T-cell (primary cell): Measurements from ENCODE around the gene GLO1. TPM values are rescaled to one million over a fixed set of nuclear protein-coding genes. Genes with fewer than 3 reads are reported as not detected.

Experiments used
- ATAC-seq, 4 experiments: fragments of 200-7000 bp in 3 of 4; fragments of 150-1000 bp in 1 of 4; cut with Tn5 transposase; replicated peaks in 1 of 4; 1 replicate in 3 of 4; 2 replicates in 1 of 4; pipeline ENCODE4 v1.10.0; 2021; ENCODE audit warnings: moderate library complexity in 3 of 4, mild to moderate bottlenecking in 2 of 4, moderate number of reproducible peaks in 1 of 4
- CTCF ChIA-PET, 2 donors: fragments of 300-600 bp; sonication (Branson Sonifier 250); formaldehyde crosslinking; loops; one replicate each; lab custom pipeline; 2022; ENCODE audit warnings: antibody characterized with exemption in 2 of 2; lab: Charles Lee
- POLR2A ChIA-PET, 2 donors: fragments of 300-600 bp; sonication (Branson Sonifier 250); formaldehyde crosslinking; loops; one replicate each; lab custom pipeline; 2022; ENCODE audit warnings: antibody characterized with exemption in 2 of 2; lab: Charles Lee
- DNase-seq, 35 experiments: peaks; one replicate each; pipeline versions ENCODE4 v3.0.0 to v3.0.0-alpha.2; 2013 to 2023
- H3K27ac ChIP-seq: one replicate; pipeline ENCODE4 v1.5.1; 2013; ENCODE audit warnings: low read length
- H3K27me3 ChIP-seq, 2 experiments: replicated peaks in 1 of 2; 1 replicate in 1 of 2; 2 replicates in 1 of 2; pipeline versions ENCODE4 v1.6.1 to v1.7.0; 2013; ENCODE audit warnings: low read length in 1 of 2, mixed read lengths in 1 of 2; ENCODE audit not compliant: control insufficient read depth in 2 of 2, insufficient read depth in 2 of 2; ENCODE audit errors: extremely low read depth in 1 of 2
- H3K36me3 ChIP-seq, 2 donors: 1 replicate in 1 of 2; 2 replicates in 1 of 2; pipeline versions ENCODE4 v1.6.1 to v1.7.0; 2013; ENCODE audit warnings: low read length in 1 of 2; ENCODE audit not compliant: control insufficient read depth in 2 of 2, insufficient read depth in 1 of 2; ENCODE audit errors: extremely low read depth in 1 of 2
- H3K4me1 ChIP-seq, 2 experiments: 1 replicate in 1 of 2; 2 replicates in 1 of 2; pipeline versions ENCODE4 v1.6.1 to v1.7.0; 2013; ENCODE audit warnings: low read length in 2 of 2, mixed read lengths in 1 of 2; ENCODE audit not compliant: insufficient read depth in 2 of 2, control insufficient read depth in 1 of 2; ENCODE audit errors: extremely low read depth in 1 of 2
- H3K4me3 ChIP-seq, 2 donors: 1 replicate in 1 of 2; 2 replicates in 1 of 2; pipeline versions ENCODE4 v1.5.1 to v1.7.0; 2013; ENCODE audit warnings: mild to moderate bottlenecking in 2 of 2, low read length in 1 of 2, moderate library complexity in 1 of 2; ENCODE audit not compliant: control insufficient read depth in 1 of 2; ENCODE audit errors: extremely low read depth in 1 of 2
- H3K9me3 ChIP-seq: 2 replicates; pipeline ENCODE4 v1.7.0; 2013
- H3K27ac Mint-ChIP-seq, 2 donors: one replicate each; pipeline ENCODE4 v1.8.0; 2020 to 2021; ENCODE audit warnings: mild to moderate bottlenecking in 2 of 2, mixed read lengths in 2 of 2
- H3K27me3 Mint-ChIP-seq, 2 donors: one replicate each; pipeline ENCODE4 v1.8.0; 2021 to 2022; ENCODE audit warnings: mixed read lengths in 2 of 2
- H3K36me3 Mint-ChIP-seq: one replicate; pipeline ENCODE4 v1.8.0; 2021; ENCODE audit warnings: mixed read lengths
- H3K4me1 Mint-ChIP-seq, 3 donors: one replicate each; pipeline ENCODE4 v1.8.0; 2020 to 2022; ENCODE audit warnings: mixed read lengths in 3 of 3, mild to moderate bottlenecking in 1 of 3
- H3K4me3 Mint-ChIP-seq, 3 donors: one replicate each; pipeline ENCODE4 v1.8.0; 2020 to 2022; ENCODE audit warnings: mild to moderate bottlenecking in 3 of 3, mixed read lengths in 3 of 3, moderate library complexity in 3 of 3
- H3K9me3 Mint-ChIP-seq, 3 donors: one replicate each; pipeline ENCODE4 v1.8.0; 2020 to 2022; ENCODE audit warnings: mixed read lengths in 3 of 3
- WGBS: methylation state at CpG from one replicate; pipeline ENCODE4 v1.1.5; 2013; ENCODE audit warnings: missing lambda C conversion rate; ENCODE audit not compliant: insufficient coverage; 5-methylcytosine and 5-hydroxymethylcytosine counted together
- total RNA-seq, 35 experiments: library from RNA in 6 of 35; stranded (reverse) in 6 of 35; fragments of 120-200 nt in 1 of 35; gene quantifications; one replicate each; pipeline versions ENCODE4 v1.2.1 to v1.2.4 and lab custom pipeline; 2013 to 2026

Gene GLO1
- 10 to 100 TPM; 22.0 to 37.1 (median 25.6) TPM for total RNA-seq
- 48.9 TPM for total RNA-seq (2013)
- total RNA-seq (lab: John Stamatoyannopoulos, UW) = 37.6 to 214 (median 57.2) reads per million in 29 experiments

GRCh38 chr6:38702558-38703397 is at the start of gene GLO1:
TSS of gene GLO1 (minus strand) at chr6:38703145. CDS start at chr6:38703054, 91 bp downstream.
- 1% methylated on average over 41 of the region's 53 CpGs for WGBS
- peaks cover 23 to 34% (median 32%) of the 10 kb centered on the region in 3 donors for H3K4me1 Mint-ChIP-seq
- H3K36me3 ChIP-seq = no peaks in the 10 kb centered on the region
- peak; percentile 99 to 100 (median 100) for ATAC-seq
- H3K27me3 ChIP-seq = no peaks in the 10 kb centered on the region
- peak within 1 kb of the TSS; percentile 88 to 98 for H3K27ac Mint-ChIP-seq
- peaks cover 0 to 10% of the 10 kb centered on the region in 2 experiments for H3K4me1 ChIP-seq
- no peaks in the 10 kb centered on the region for H3K9me3 ChIP-seq
- peak within 1 kb of the TSS; percentile 81 to 97 (median 91) for H3K4me3 Mint-ChIP-seq
- DNase-seq = peak; percentile 90 to 98 (median 96)
- peaks cover 0 to 25% (median 9%) of the 10 kb centered on the region in 3 donors for H3K9me3 Mint-ChIP-seq
- peaks cover 23% of the 10 kb centered on the region for H3K36me3 Mint-ChIP-seq
- peak within 1 kb of the TSS; percentile 80 to 82 for H3K4me3 ChIP-seq
- H3K27ac ChIP-seq = peak within 1 kb of the TSS; percentile 90
- POLR2A ChIA-PET = interaction anchor here (0.5 to 1.1 kb wide), 19 partner anchors 11 to 1476 kb away, joined by 3 to 11 read pairs (median 4); no protein-coding TSS in a partner anchor
- CTCF ChIA-PET = interaction anchor here (0.6 to 1.2 kb wide), 7 partner anchors 11 to 1685 kb away, joined by 3 to 8 read pairs (median 3); no protein-coding TSS in a partner anchor
- peaks cover 11 to 17% of the 10 kb centered on the region in 2 donors for H3K27me3 Mint-ChIP-seq

DNA sequence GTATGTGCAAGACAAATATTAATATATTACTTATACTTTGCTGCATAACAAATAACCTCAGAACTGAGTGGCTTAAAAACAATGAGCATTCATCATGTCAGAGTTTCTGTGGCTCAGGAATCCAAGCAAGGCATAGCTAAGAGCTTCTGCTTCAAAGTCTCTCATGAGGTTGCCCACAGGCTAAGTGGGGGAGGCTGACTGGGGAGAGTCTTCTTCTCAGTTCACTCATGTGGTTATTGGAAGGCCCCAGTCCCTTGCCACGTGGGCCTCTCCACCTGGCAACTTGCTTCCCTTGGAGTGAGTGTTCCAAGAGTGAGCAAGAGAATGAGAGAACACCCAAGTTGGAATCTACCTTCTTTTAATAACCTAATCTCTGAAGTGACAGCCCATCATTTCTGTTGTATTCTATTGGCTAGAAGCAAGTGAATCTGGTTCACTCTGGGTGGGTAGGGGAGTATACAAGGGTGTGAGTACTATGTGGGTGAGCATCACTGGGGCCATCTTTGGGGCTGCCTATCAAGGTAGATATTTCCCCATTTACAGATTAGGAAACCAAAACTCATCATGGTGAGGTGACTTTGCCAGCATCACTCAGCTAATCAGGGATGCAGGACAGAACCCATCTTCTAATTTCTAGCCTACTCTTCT is 48.1 kb upstream of the GLO1 start:
- Histone ChIP-seq H3K4me1 (no peaks in the 10 kb centered on the region), H3K27me3 (peaks cover 0 to 2% of the 10 kb centered on the region in 2 experiments), H3K36me3 (no peaks in the 10 kb centered on the region), H3K9me3 (no peaks in the 10 kb centered on the region), H3K27ac (no peak overlapping the region), H3K4me3 (no peak overlapping the region)
- H3K27me3 Mint-ChIP-seq = peaks cover 13 to 18% of the 10 kb centered on the region in 2 donors
- no peak overlapping the region for H3K4me3 Mint-ChIP-seq
- no peaks in the 10 kb centered on the region for H3K36me3 Mint-ChIP-seq
- H3K27ac Mint-ChIP-seq = no peak overlapping the region
- ChIA-PET CTCF (no interaction called here), POLR2A (no interaction called here)
- H3K4me1 Mint-ChIP-seq = no peaks in the 10 kb centered on the region
- WGBS = no CpG with 5 or more reads among the region's 1 CpG
- H3K9me3 Mint-ChIP-seq = no peaks in the 10 kb centered on the region
- DNase-seq (no peak), ATAC-seq (no peak)

- Histone ChIP-seq H3K27me3 (peaks cover 2% of the 10 kb centered on the region in 2 experiments), H3K4me3 (no peak overlapping the region), H3K27ac (no peak overlapping the region), H3K9me3 (no peaks in the 10 kb centered on the region), H3K36me3 (no peaks in the 10 kb centered on the region), H3K4me1 (no peaks in the 10 kb centered on the region)
- no peaks in the 10 kb centered on the region for H3K4me1 Mint-ChIP-seq
- ChIA-PET POLR2A (no interaction called here), CTCF (no interaction called here)
- H3K9me3 Mint-ChIP-seq = no peaks in the 10 kb centered on the region
- H3K36me3 Mint-ChIP-seq = no peaks in the 10 kb centered on the region
- H3K27me3 Mint-ChIP-seq = peaks cover 21 to 31% of the 10 kb centered on the region in 2 donors
- ATAC-seq = no peak
- no CpG with 5 or more reads among the region's 1 CpG for WGBS
- H3K27ac Mint-ChIP-seq = no peak overlapping the region
- DNase-seq = no peak
- H3K4me3 Mint-ChIP-seq = no peak overlapping the region
Observed at GRCh38 chr6:38749473-38749872, 46.5 kb upstream of the GLO1 start.

GRCh38 chr6:38739532-38739931 is 36.6 kb upstream of the GLO1 start:
- DNase-seq = no peak
- Histone ChIP-seq H3K36me3 (no peaks in the 10 kb centered on the region), H3K4me3 (no peak overlapping the region), H3K4me1 (no peaks in the 10 kb centered on the region), H3K9me3 (no peaks in the 10 kb centered on the region), H3K27ac (no peak overlapping the region), H3K27me3 (peaks cover 0 to 6% of the 10 kb centered on the region in 2 experiments)
- Mint-ChIP-seq H3K36me3 (no peaks in the 10 kb centered on the region), H3K9me3 (peaks cover 0 to 7% (median 3%) of the 10 kb centered on the region in 3 donors), H3K27ac (no peak overlapping the region), H3K27me3 (peaks cover 25 to 36% of the 10 kb centered on the region in 2 donors), H3K4me1 (no peaks in the 10 kb centered on the region), H3K4me3 (no peak overlapping the region)
- ChIA-PET POLR2A (no interaction called here), CTCF (no interaction called here)
- WGBS = 80% methylated on average over 1 of the region's 5 CpGs
- no peak for ATAC-seq

- no CpG with 5 or more reads among the region's 3 CpGs for WGBS
- H3K27ac Mint-ChIP-seq = no peak overlapping the region
- H3K36me3 ChIP-seq = no peaks in the 10 kb centered on the region
Observed at GRCh38 chr6:38738261-38738660, 35.3 kb upstream of the GLO1 start.

GRCh38 chr6:38736951-38737350 is 34.0 kb upstream of the GLO1 start:
- ATAC-seq = no peak
- peaks cover 32 to 34% of the 10 kb centered on the region in 2 donors for H3K27me3 Mint-ChIP-seq
- H3K4me1 Mint-ChIP-seq = no peaks in the 10 kb centered on the region
- H3K4me3 ChIP-seq = no peak overlapping the region
- peaks cover 0 to 7% (median 3%) of the 10 kb centered on the region in 3 donors for H3K9me3 Mint-ChIP-seq
- H3K36me3 ChIP-seq = no peaks in the 10 kb centered on the region
- no peak overlapping the region for H3K27ac Mint-ChIP-seq
- H3K27ac ChIP-seq = no peak overlapping the region
- H3K27me3 ChIP-seq = peaks cover 0 to 6% of the 10 kb centered on the region in 2 experiments
- no peaks in the 10 kb centered on the region for H3K4me1 ChIP-seq
- WGBS = no CpG with 5 or more reads among the region's 3 CpGs
- no peaks in the 10 kb centered on the region for H3K36me3 Mint-ChIP-seq
- H3K9me3 ChIP-seq = no peaks in the 10 kb centered on the region
- no peak overlapping the region for H3K4me3 Mint-ChIP-seq
- POLR2A ChIA-PET = no interaction called here
- CTCF ChIA-PET = no interaction called here
- no peak for DNase-seq

More at GRCh38 chr6:38738261-38738660, 35.3 kb upstream of the GLO1 start:
- Mint-ChIP-seq H3K4me3 (no peak overlapping the region), H3K36me3 (no peaks in the 10 kb centered on the region), H3K4me1 (no peaks in the 10 kb centered on the region), H3K27me3 (peaks cover 26 to 33% of the 10 kb centered on the region in 2 donors), H3K9me3 (peaks cover 0 to 7% (median 3%) of the 10 kb centered on the region in 3 donors)
- DNase-seq = no peak
- ChIA-PET CTCF (no interaction called here), POLR2A (no interaction called here)
- Histone ChIP-seq H3K9me3 (no peaks in the 10 kb centered on the region), H3K4me3 (no peak overlapping the region), H3K27ac (no peak overlapping the region), H3K4me1 (no peaks in the 10 kb centered on the region), H3K27me3 (peaks cover 0 to 10% of the 10 kb centered on the region in 2 experiments)
- no peak for ATAC-seq
